HG03565 (cell line): ENCODE data around the gene PGA3.
"Not testable (repeated sequence)": the region's sequence is repeated elsewhere in the genome, so short reads cannot be mapped to it uniquely, and the experiment has no call there.

Source experiments
- ATAC-seq: cut with Tn5 transposase; IDR thresholded peaks from one replicate; pipeline ENCODE4 v1.9.1; 2021; ENCODE audit warnings: mild to moderate bottlenecking, moderate library complexity; ENCODE audit not compliant: unreplicated experiment

PGA3 gene

DNA sequence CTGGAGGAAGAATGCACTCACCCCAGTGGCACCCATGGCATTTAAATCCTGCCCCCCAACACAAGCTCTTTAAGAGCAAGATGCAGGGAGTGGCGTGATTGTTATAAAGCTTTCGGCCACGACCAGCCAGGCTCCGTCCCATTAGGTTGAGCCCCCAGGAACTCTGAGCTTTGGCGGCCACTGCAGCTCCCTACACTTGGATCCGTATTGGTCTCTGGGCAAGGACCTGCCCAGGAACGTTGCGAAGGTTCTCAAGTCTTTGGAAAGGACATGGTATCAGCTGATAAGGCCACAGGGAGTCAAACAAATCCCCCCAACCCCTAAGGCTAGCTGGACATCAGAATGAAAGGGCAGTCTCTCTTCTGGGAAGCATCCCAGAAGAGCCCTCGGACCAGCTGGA, 32.7 kb upstream of the PGA3 start:
- no peak for ATAC-seq

DNA sequence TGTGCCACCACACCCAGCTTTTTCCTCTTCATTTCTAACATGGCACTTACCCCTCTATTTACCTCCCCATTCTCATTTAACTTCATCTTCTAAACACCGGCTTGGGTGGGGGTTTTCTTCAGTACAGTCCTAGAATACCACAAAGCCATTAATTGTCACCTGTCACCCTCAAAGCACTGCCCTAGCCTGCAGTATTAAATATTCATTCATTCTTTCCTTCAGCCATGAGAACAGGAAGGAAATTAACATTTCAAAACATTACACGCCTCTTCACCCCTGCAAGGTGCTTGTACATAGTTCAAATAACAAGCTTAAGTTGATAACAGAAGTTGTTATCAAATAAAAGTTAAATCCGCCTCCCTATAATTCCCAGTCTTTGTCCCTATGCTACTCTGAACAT, 31.4 kb upstream of the PGA3 start:
- no peak for ATAC-seq

DNA sequence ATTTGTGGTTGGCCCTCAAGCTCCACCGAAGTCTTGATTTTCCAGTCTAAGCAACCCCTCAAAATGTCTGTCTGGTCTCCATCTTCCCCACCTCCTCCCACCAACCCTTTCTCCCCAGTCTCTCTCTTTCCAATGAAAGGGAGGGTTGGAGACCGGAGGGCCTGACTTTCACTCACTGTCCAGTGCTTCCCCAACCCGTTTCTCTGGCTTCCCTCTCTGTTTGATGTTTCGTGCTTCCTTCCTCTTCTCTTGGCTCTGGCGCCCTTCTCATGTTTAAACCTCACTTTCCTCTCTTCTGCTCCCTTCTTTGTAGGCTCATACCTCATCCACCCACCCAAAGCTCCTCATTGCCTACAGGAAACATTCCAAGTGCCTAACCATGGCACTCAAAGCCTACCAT, 31.0 kb upstream of the PGA3 start:
- no peak for ATAC-seq

DNA sequence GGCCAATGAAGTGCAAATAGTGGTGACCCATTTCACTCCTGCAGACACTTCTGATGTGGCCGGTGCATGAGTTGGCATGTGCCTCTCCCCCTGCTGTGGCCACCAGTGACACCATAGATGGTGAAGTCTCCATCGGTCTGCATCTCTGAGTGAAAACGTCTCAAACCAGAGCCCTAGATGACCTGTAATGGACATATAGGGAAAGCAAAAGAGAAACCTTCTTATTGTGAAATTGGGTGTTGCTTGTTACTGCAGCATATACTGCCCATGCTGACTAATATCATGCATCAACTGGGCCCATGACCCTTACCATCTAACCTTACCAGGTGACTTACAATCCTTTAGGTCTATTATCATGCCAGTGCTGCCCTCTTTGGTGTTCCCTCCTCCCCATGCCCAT, 30.4 kb upstream of the PGA3 start:
- ATAC-seq: no peak

DNA sequence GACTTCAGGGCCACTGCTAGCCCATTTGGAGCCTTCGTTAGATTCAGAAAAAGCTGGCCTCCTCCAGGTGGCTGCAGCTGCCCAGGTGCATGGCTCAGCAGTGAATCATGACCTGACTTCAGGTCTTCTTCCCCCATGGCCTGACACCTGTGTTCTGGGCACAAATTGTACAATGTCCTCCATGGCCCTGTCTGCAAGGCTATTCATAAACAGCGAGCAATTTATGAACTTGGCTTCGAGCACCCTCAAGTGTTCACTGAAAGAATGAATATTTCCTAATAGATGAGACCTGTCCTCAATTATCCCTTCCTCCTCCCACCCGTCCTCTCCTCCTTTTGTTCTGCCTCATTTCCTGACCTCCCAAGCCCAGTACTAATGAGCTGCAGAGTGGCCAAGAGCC, 29.9 kb upstream of the PGA3 start:
- ATAC-seq: no peak

DNA sequence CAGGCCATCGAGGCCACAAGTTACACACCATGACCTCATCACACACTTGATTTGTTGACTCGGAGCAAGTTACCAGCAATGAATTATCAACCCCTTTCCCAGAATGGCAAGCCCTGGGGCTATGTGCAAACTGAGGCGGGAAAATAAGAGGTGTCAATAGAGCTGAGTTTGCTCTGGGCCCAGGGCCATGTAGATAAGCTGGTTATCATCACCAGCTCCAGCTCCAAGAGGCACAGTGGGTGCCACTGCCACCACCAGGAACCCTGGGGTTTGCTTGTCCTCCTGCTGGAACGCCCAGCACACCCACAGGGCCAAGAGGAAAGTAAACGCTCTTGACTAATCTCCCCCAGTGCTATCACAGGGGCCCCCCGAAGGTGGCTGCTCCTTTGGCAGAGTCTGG, 29.0 kb upstream of the PGA3 start:
- ATAC-seq: no peak

DNA sequence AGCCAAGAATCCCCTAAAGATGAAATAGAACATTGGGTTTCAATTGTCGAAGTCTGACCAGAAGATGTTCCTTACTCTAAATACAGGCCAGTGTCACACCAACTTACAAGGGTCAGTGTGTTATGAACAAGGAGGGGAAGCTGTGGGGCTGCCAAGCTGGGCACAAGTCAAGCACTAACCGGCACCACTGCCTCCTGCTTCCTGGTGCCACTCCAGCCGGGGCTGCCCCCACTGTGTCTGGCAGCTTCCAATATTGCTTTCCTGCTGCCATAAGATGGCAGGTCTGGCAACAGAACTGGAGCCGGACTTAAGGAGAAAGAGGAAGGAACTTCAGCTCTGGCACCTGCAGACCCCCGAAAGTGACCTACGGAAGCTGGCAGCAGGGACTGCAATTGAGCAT, 28.4 kb upstream of the PGA3 start:
- no peak for ATAC-seq

DNA sequence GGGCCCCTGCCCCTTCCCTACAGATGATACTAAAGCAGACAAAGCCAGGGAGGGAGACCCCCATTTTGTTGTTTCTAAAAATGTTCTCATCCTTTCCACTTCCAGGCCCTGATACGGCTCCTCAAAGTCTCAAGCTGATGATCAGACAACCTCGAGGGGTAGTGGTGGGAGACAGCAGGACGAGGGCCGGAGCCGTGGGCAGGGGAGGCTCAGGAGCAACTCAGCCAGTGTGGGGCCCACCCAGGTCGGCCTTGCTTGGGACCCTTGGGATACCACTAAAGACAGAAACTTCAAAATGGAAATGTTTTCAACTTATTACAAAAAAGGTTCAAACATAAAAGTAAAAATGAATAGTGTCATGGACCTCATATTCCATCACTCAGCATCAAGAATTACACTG, 26.9 kb upstream of the PGA3 start:
- ATAC-seq: no peak

DNA sequence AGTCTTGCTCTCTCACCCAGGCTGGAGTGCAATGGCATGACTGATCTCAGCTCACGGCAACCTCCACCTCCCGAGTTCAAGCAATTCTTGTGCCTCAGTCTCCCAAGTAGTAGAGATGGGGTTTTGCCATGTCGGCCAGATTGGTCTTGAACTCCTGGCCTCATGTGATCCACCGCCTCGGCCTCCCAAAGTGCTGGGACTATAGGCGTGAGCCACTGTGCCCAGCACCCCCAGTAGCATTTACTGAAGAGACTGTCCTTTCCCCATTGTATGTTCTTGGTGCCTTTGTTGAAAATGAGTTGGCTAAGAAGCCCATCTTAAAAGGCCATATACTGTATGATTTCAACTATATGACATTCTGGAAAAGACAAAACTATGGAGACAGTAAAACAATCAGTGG, 23.1 kb upstream of the PGA3 start:
- ATAC-seq: not testable (repeated sequence)

DNA sequence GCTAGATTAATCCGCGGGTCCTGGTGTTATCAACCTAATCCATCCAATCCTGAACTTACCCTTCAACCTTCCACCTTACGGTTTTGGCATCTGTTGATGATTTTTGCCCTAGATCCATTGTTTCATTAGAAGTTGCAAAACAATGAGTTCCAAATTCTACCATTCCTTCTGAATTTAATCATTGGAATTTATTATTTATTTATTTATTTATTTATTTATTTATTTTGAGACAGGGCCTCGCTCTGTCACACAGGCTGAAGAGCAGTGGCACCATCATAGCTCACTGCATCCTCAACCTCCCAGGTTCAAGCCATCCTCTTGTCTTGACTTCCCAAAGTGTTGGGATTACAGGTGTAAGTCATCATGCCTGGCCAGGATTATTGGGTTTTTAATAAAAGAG, 21.8 kb upstream of the PGA3 start:
- ATAC-seq: no peak

DNA sequence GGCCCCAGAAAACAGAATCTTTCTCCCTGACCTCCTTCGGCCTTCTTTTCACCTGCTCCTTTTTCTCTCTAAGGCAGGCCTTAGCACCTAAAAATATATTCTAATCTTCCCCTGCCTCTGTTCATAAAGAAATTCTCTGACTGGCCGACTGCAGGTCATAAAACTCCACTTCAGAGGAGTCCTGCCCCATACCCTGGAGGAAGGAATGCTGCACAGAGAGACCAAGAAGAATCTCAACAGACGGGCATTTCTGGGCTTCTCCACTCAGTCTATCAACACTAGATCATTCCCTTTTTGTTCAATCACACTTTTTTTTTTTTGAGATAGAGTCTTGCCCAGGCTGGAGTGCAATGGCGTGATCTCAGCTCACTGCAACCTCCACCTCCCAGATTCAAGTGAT, 19.7 kb upstream of the PGA3 start:
- ATAC-seq: no peak

DNA sequence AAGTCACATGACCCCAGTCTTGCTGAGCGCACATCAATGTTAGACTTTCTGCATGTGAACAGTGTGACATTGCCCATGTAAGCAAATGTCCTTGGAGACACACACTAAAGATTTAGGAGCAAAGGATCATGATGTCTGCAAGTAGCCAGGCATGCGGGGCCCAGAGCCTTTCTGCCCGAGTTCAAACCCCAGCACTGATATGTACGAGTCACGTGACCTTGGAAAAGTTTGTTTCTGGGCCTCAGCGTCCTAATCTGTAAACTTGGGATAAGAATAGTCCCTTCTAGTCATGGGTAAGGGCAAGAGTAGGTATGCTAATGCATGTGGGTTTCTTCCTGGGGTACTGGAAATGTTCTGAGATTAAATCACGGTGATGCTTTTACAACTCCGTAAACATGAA, 16.8 kb upstream of the PGA3 start:
- no peak for ATAC-seq

DNA sequence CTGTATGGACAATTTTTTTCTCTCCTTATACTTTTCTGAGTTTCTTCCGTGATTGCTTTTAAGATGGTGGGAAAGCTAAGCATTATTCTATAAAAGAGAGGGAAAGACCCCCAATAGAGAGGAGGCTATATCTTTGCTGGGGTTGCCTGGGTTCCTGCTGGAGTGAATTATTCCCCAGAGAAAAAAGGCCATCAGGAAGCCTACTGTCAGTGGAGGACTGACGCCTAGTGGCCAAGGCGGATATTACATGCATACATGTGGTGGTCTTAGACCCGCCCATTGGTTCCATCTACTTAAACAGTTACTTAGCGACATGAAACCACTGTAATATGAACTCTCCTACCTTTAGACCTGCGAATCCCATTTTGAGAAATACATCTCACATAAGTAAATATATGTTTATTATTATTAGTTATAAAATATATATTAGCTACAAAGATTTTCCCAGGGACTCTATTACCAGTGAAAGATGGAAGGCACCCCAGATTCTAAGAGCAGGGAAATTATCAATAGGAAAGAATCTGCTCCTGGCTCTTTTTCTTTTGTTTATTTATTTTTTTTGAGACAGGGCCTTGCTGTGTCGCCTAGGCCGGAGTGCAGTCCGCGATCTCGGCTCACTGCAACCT, 15.7 kb upstream of the PGA3 start:
- no peak for ATAC-seq

DNA sequence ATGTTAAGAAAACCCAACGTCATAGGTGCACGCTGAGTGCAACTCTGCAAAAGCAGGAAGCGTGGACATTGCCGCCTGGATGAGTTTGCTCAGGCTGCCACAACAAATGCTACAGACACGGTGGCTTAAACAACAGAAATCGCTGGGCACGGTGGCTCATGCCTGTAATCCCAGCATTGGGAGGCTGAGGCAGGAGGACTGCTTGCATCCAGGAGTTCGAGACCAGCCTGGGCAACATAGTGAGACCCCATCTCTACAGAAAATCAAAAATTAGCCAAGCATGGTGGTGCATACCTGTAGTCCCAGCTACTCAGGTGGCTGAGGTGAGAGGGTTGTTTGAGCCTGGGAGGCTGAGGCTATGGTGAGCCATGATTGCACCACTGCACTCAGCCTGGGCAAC, 13.4 kb upstream of the PGA3 start:
- no peak for ATAC-seq

DNA sequence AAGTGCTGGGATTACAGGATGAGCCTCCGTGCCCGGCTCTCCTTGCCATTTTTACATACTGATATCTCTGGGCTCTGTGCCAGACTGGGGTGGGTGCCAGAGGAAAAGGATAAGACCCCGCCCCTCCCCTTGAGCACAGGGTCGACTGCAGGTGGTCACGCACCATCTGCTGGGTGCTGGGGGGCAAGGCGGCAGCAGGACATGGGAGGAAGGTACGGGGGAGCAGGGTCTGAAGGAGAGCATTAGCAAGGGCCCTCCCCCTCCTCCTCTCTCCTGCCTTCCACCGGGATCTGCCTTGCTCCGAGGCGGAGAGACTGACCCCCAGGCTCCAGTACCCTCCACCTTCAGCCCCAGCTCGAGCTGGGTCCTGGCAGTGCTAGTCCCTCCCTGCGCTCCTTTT, 9.7 kb upstream of the PGA3 start:
- ATAC-seq: no peak

DNA sequence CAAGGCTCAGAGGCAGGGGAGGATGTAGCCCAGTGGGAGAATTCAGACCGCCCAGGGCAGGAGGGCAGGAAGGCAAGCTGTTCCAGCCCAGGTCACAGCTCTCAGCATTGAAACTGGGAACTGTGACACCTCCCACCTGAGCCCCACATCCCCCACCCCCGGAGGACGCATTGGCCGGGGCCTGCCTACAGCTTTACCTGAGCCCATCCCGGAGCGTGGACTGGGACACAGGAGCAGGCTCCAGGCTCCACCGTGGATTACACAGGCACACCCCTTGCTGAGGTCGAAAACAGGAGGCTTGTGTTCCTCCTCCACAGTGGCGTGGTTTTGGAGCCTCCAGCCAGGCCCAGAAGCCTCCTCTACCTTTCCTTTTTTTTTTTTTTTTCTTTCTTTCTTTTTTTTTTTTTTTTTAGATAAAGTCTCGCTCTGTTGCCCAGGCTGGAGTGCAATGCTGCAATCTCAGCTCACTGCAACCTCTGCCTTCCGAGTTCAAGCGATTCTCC, 9.1 kb upstream of the PGA3 start:
- no peak for ATAC-seq

DNA sequence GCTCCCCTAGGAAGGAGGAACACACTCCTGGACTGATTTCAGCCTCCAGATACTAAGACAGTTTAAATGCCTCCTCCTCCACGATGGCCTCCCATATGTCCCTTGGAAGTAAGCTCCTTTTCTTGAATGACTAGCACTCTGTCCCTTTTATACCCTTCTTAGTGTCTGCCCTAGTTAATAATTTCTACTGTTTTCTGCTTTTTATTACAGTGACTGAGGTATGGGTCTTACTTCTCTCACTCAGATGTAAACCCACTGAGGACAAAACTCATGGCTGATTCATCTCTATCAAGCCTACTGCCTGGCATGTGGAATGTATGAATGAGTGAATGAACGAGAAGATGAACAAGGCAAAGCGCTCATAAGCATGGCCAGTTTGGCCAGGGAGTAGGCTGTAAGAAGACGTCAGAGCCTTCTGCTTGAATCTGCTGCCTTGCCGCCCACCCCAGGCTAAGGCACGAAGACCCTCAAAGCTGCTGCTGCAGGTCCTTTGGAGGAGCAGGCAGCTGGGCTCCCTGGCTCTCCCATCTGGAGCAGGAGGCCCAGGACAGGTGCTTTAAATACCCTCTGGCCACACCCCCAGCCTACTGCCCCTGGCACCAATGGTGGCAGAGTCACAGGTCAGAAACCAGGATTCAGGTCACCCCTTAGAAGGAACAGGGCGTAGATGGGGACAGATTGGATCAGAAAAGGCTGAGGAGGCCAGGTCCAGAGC, 8.2 kb upstream of the PGA3 start:
- no peak for ATAC-seq

DNA sequence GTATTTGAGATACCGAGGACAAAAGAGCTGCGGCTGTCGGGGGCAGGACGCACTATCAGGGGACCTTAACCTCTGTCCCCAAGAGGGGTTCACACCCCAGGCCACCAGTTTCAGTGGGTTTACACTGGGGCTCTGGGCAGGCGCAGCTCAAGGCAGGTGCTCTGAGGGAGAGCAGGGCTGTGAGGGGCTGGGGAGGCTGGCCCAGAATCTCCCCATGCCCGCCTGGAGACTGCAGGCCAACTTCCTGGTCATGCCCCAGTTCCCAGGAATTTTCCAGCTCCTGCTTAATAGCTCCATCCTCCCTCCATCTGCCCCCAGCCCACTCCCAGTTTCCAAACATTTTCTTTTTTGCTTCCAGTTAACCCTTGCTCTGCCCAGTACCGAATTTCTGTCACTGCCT, 7.6 kb upstream of the PGA3 start:
- ATAC-seq: no peak

DNA sequence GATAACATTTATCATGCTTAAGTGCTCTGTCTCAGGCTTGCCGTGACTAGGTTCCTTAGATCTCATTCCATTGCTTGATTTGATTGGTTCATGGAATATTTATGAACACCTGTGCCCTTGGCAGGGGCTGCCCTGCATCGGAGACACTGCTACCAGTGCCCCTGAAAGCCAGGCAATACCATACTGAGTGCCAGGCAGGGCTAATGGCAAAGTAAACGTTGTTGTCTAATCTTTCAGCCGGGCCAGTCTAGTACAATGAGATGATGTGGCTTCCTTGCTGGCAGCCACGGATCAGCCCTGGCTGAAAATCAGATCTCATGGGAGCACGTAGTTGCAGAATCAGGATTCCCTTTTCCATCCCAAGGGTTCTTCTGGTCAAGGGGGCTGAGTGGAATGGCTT, 5.0 kb upstream of the PGA3 start:
- no peak for ATAC-seq

DNA sequence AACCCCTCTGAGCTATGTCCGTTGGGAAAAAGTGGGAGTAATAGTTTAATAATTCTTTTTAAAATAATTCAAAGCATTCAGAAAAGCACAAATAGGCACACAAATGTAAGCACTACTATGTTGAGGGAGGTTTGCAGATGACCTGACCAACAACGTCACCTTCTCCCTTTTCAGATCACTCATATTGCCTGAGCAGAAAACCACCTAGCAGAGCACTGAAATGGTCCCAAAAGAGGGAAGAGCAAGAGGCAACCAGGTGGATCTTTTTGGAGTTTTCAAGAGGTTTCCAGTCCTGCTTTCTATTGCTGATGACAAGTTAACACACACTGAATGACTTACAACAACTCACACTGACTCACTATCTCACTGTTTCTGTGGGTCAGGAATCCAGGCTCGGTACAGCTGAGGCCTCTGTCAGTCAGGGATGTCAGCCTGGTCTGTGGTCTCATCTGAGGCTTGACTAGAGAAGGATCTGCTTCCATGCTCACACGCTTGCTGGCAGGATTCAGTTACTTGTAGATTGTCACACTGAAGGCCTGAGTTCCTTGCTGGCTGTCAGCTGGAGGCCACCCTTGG, 4.3 kb upstream of the PGA3 start:
- no peak for ATAC-seq

DNA sequence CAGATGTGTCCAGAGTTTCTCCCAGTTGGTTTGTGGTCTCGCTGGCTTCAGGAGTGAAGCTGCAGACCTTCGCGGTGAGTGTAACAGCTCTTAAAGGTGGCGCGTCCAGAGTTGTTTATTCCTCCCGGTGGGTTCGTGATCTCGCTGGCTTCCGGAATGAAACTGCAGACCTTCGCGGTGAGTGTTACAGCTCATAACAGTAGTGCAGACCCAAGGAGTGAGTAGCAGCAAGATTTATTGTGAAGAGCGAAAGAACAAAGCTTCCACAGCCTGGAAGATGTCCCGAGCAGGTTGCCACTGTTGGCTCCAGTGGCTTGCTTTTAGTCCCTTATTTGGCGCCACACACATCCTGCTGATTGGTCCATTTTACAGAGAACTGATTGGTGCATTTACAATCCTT, 1.8 kb upstream of the PGA3 start:
- no peak for ATAC-seq

DNA sequence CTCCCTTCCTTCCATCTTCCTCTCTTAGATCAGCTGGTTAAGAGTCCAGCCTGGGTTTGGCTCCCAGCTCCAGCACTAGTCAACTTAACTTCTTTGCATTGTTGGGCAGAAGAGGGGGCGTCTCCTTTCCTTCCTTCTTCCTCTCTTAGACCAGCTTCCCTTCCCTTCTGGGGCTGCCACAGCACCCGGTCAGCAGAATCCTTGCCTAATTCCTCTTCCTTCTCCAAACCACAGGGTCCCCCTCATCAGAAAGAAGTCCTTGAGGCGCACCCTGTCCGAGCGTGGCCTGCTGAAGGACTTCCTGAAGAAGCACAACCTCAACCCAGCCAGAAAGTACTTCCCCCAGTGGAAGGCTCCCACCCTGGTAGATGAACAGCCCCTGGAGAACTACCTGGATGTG, 558 bp downstream of the PGA3 start:
- ATAC-seq: not testable (repeated sequence)
